Activated naive CD8-positive, alpha-beta T cell (primary cell): ENCODE data around the gene ZNF346.
"Not testable (repeated sequence)": the region's sequence is repeated elsewhere in the genome, so short reads cannot be mapped to it uniquely, and the experiment has no call there.

ENCODE experiments used
- H3K27ac Mint-ChIP-seq: one replicate; pipeline ENCODE4 v1.8.0; 2021; ENCODE audit warnings: mixed read lengths
- H3K27me3 Mint-ChIP-seq: one replicate; pipeline ENCODE4 v1.8.0; 2021; ENCODE audit warnings: mixed read lengths
- H3K36me3 Mint-ChIP-seq: one replicate; pipeline ENCODE4 v1.8.0; 2021; ENCODE audit warnings: mixed read lengths
- H3K4me1 Mint-ChIP-seq: one replicate; pipeline ENCODE4 v1.8.0; 2021; ENCODE audit warnings: low read depth, mixed read lengths
- H3K4me3 Mint-ChIP-seq: one replicate; pipeline ENCODE4 v1.8.0; 2021; ENCODE audit warnings: mild to moderate bottlenecking, mixed read lengths
- H3K9me3 Mint-ChIP-seq: one replicate; pipeline ENCODE4 v1.8.0; 2021; ENCODE audit warnings: low read depth, mixed read lengths

The ZNF346 gene, protein sequence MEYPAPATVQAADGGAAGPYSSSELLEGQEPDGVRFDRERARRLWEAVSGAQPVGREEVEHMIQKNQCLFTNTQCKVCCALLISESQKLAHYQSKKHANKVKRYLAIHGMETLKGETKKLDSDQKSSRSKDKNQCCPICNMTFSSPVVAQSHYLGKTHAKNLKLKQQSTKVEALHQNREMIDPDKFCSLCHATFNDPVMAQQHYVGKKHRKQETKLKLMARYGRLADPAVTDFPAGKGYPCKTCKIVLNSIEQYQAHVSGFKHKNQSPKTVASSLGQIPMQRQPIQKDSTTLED

DNA sequence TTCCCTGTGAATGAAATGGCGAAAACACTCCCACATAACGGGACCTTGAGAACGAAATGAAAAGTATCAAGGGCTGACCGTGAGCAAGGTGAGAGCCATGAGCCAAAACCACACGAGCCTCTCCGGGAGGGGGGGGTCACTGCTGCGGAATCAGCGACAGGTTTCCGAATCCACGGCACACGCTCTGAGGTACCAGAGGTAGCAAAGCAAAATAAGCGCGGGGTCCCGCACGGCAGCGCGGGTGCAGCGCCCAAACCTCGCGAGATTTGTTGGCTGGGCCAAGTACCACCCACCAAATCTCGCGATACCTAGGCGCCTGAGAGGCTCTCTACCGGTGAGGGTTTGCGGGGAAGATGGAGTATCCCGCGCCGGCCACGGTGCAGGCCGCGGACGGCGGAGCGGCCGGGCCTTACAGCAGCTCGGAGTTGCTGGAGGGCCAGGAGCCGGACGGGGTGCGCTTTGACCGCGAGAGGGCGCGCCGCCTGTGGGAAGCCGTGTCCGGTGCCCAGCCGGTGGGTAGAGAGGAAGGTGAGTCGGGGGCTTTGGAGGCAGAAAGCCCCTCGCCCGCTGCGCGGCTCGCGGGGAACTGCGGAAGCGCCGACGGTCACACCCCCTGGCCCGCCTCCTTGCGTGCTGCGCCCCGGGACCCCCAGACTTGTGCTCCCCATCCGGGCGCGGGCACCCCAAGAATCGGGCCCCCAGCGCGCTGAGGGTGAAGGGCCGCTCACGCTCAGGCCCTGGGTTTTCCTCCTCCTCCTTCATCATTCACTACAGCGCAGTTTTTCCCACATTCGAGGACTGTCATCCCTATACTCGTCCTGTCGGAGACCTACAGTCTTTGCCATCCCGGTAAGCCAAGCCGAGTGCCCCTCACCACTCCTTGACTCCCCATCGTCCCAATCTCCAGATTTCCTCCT lies at the start of gene ZNF346:
ZNF346 (plus strand) TSS at position 311 of the 917 bp plus-strand sequence; CDS start at position 354, 43 bp downstream.
- no peaks in the 10 kb centered on the region for H3K9me3 Mint-ChIP-seq
- peak within 1 kb of the TSS; percentile 96 for H3K27ac Mint-ChIP-seq
- H3K36me3 Mint-ChIP-seq = peaks cover 5% of the 10 kb centered on the region
- H3K4me3 Mint-ChIP-seq = peak within 1 kb of the TSS; percentile 98
- peaks cover 34% of the 10 kb centered on the region for H3K4me1 Mint-ChIP-seq
- no peaks in the 10 kb centered on the region for H3K27me3 Mint-ChIP-seq

GRCh38 chr5:176979669-176980068 lies 42.8 kb upstream of the ZNF346 start:
- Mint-ChIP-seq H3K36me3 (peaks cover 4% of the 10 kb centered on the region), H3K4me3 (no peak overlapping the region), H3K9me3 (no peaks in the 10 kb centered on the region), H3K27me3 (no peaks in the 10 kb centered on the region), H3K27ac (no peak overlapping the region), H3K4me1 (peaks cover 10% of the 10 kb centered on the region)

- H3K27me3 Mint-ChIP-seq = no peaks in the 10 kb centered on the region
- peaks cover 18% of the 10 kb centered on the region for H3K4me1 Mint-ChIP-seq
- H3K36me3 Mint-ChIP-seq = peaks cover 4% of the 10 kb centered on the region
- H3K4me3 Mint-ChIP-seq = no peak overlapping the region
- no peak overlapping the region for H3K27ac Mint-ChIP-seq
- no peaks in the 10 kb centered on the region for H3K9me3 Mint-ChIP-seq
Observed at GRCh38 chr5:176980818-176981217, 41.7 kb upstream of the ZNF346 start.

DNA sequence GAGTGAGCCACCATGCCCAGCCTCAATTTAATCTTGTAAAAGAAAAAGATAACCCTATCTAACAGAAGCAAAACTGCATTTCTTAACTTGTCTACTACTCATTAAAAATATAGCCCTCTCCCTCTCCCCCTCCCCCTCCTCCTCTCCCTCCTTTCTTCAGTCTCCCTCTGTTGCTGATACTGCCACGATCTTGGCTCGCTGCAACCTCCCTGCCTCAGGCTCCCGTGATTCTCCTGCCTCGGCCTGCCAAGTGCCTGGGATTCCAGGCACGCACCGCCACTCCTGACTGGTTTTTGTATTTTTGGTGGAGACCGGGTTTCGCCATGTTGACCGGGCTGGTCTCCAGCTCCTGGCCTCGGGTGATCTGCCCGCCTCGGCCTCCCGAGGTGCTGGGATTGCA lies 39.4 kb upstream of the ZNF346 start:
- H3K4me3 Mint-ChIP-seq, H3K27me3 Mint-ChIP-seq, H3K27ac Mint-ChIP-seq, H3K36me3 Mint-ChIP-seq, H3K9me3 Mint-ChIP-seq: not testable (repeated sequence)
- H3K4me1 Mint-ChIP-seq = peaks cover 31% of the 10 kb centered on the region

DNA sequence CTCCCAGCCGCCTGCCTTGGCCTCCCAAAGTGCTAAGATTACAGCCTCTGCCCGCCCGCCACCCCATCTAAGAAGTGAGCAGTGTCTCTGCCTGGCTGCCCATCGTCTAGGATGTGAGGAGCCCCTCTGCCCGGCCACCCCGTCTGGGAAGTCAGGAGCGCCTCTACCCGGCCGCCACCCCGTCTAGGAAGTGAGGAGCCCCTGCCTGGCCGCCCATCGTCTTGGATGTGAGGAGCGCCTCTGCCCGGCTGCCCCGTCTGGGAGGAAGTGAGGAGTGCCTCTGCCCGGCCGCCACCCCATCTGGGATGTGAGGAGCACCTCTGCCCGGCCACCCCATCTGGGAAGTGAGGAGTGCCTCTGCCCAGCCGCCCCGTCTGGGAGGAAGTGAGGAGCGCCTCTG lies 38.9 kb upstream of the ZNF346 start:
- not testable (repeated sequence) for H3K9me3 Mint-ChIP-seq, H3K36me3 Mint-ChIP-seq, H3K27ac Mint-ChIP-seq, H3K4me3 Mint-ChIP-seq, H3K27me3 Mint-ChIP-seq
- H3K4me1 Mint-ChIP-seq = peaks cover 34% of the 10 kb centered on the region

GRCh38 chr5:176984176-176984575 lies 38.3 kb upstream of the ZNF346 start:
- not testable (repeated sequence) for H3K36me3 Mint-ChIP-seq, H3K27me3 Mint-ChIP-seq, H3K9me3 Mint-ChIP-seq, H3K4me3 Mint-ChIP-seq, H3K27ac Mint-ChIP-seq
- peaks cover 34% of the 10 kb centered on the region for H3K4me1 Mint-ChIP-seq

DNA sequence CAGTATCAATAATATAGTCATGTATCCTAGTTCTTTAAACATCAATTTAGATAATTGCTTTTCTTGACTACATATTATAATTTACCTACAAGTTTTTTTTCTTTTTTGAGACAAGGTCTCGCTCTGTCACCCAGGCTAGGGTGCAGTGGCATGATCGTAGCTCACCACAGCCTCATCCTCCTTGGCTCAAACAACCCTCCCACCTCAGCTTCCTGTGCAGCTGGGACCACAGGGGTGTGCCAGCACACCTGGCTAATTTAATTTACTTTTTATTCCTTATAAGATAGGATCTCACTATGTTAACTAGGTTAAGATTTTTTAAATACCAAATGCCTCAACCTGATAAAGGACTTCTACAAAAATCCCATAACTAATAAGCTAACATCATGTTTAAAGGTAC lies 37.0 kb upstream of the ZNF346 start:
- H3K36me3 Mint-ChIP-seq = no peaks in the 10 kb centered on the region
- H3K4me3 Mint-ChIP-seq = peak overlapping the region; percentile 38
- no peaks in the 10 kb centered on the region for H3K9me3 Mint-ChIP-seq
- H3K27me3 Mint-ChIP-seq = no peaks in the 10 kb centered on the region
- H3K4me1 Mint-ChIP-seq = peaks cover 37% of the 10 kb centered on the region
- H3K27ac Mint-ChIP-seq = peak overlapping the region; percentile 64

- Mint-ChIP-seq H3K36me3 (no peaks in the 10 kb centered on the region), H3K9me3 (no peaks in the 10 kb centered on the region), H3K27ac (peak overlapping the region; percentile 64), H3K4me3 (no peak overlapping the region), H3K4me1 (peaks cover 39% of the 10 kb centered on the region), H3K27me3 (no peaks in the 10 kb centered on the region)
Observed at GRCh38 chr5:176986280-176986679, 36.2 kb upstream of the ZNF346 start.

DNA sequence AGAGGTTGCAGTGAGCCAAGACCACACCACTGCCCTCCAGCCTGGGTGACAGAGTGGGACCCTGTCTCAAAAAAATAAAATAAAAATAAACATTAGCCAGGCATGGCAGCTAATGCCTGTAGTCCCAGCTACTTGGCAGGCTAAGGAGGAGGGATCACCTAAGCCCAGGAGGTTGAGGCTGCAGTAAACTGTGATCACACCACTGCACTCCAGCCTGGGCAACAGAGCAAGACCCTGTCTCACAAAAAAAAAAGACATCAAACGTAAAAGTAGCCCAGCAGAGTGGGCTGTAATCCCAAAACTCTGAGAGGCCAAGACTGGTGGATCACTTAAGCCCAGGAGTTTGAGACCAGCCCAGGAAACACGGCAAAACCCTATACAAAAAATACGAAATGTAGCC lies 34.9 kb upstream of the ZNF346 start:
- no peak overlapping the region for H3K27ac Mint-ChIP-seq

DNA sequence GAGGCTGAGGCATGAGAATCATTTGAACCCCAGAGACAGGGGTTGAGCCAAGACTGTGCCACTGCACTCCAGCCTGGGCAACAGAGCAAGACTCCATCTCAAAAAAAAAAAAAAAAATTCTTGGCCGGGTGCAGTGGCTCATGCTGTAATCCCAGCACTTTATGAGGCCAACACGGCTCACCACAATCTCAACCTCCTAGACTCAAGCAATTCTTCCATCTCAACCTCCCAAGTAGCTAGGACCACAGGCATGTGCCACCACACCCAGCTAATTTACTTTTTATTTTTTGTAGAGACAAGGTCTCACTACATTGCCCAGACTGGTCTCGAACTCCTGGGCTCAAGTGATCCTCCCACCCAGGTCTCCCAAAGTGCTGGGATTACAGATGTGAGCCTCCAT lies 29.4 kb upstream of the ZNF346 start:
- H3K4me1 Mint-ChIP-seq = peaks cover 42% of the 10 kb centered on the region
- not testable (repeated sequence) for H3K4me3 Mint-ChIP-seq, H3K9me3 Mint-ChIP-seq, H3K27me3 Mint-ChIP-seq, H3K27ac Mint-ChIP-seq
- peaks cover 13% of the 10 kb centered on the region for H3K36me3 Mint-ChIP-seq

More for the DNA sequence above, 34.9 kb upstream of the ZNF346 start:
- Mint-ChIP-seq H3K27me3 (no peaks in the 10 kb centered on the region), H3K9me3 (no peaks in the 10 kb centered on the region), H3K4me1 (peaks cover 37% of the 10 kb centered on the region), H3K4me3 (no peak overlapping the region), H3K36me3 (no peaks in the 10 kb centered on the region)

DNA sequence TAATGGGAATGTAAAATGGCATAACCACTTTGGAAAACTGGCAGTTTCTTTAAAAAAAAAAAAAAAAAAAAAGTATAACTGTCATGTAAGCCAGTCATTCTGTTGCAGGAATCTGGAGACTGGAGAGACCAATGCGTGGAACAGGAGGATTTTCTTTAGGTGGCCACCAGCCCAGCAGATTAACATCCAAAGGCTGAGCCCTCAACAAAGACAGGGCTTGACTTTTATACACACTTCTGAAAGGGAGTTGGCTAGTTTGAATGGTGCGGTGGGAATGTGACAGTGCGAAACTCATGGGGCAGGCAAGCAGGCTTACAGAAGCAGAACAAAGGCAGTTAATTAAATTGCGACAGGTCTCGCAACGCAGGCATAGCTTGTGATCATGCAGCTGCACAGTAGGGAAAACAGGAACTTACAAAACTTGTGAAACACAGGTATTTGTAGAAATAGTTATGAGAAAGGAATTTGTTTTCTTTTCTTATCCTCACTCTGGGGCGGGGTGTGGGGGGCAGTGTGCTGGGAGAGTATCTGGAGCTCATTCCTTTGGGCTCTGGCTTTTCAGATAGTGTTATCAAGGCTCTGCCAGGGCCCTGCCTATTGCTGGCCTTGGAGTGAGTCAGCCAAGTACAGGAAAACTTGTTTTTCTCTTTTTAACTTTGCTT lies 27.9 kb upstream of the ZNF346 start:
- no peak overlapping the region for H3K4me3 Mint-ChIP-seq
- peaks cover 40% of the 10 kb centered on the region for H3K4me1 Mint-ChIP-seq
- no peaks in the 10 kb centered on the region for H3K27me3 Mint-ChIP-seq
- no peaks in the 10 kb centered on the region for H3K9me3 Mint-ChIP-seq
- peaks cover 13% of the 10 kb centered on the region for H3K36me3 Mint-ChIP-seq
- no peak overlapping the region for H3K27ac Mint-ChIP-seq

DNA sequence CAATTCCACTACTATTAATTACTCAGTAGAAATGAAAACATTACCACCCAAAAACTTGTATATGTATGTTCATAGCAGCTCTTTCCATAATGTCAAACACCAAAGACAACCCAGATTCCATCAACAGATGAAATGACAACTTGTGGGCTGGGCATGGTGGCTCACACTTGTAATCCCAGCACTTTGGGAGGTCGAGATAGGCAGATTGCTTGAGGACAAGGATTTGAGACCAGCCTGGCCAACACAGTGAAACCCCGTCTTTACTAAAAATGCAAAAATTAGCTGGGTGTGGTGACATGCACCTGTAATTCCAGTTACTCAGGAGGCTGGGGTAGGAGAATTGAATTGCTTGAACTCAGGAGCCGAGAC lies 27.4 kb upstream of the ZNF346 start:
- no peak overlapping the region for H3K27ac Mint-ChIP-seq
- H3K36me3 Mint-ChIP-seq = peaks cover 13% of the 10 kb centered on the region
- no peaks in the 10 kb centered on the region for H3K9me3 Mint-ChIP-seq
- no peak overlapping the region for H3K4me3 Mint-ChIP-seq
- peaks cover 41% of the 10 kb centered on the region for H3K4me1 Mint-ChIP-seq
- no peaks in the 10 kb centered on the region for H3K27me3 Mint-ChIP-seq

DNA sequence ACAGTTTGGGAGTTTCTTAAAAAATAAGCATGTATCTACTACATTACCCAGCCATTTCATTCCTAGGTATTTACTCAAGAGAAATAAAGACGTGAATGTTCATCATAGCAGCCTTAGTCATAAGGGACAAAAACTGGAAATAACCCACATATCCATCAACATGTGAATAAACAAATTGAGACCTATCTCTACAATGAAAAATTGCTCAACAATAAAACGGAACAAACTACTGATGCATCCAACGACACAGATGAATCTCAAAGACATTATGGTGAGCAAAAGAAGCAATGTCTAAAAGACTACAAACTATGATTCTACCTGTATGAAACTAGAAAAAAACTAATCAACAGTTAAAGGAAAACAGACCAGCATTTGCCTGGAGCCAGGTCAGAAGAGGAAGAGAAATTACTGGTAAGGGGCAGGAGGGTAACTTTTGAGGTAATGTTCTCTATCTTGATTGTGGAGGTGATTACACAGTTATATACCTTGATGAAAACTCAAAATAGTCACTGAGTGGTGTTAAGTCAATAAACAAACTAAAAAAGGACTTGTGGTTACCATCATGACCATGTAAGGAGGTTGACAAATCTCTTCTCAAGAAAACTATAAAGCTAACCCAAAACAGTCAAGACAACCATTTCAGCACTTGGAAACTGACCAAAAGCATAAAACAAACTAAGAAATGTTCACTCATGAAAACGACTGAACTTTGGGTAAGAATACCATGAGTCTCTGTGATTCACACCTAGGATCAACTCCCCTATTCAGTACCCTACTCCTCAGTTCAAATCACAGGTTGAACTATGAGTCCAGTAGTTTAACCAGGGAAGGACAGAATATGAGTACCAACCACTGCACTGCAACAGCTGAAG lies 26.4 kb upstream of the ZNF346 start:
- Mint-ChIP-seq H3K36me3 (peaks cover 15% of the 10 kb centered on the region), H3K27me3 (no peaks in the 10 kb centered on the region), H3K9me3 (no peaks in the 10 kb centered on the region), H3K27ac (peak overlapping the region; percentile 59), H3K4me1 (peaks cover 44% of the 10 kb centered on the region), H3K4me3 (peak overlapping the region; percentile 37)

- Mint-ChIP-seq H3K4me1 (peaks cover 46% of the 10 kb centered on the region), H3K27ac (peak overlapping the region; percentile 81), H3K36me3 (peaks cover 15% of the 10 kb centered on the region), H3K27me3 (no peaks in the 10 kb centered on the region), H3K4me3 (peak overlapping the region; percentile 37), H3K9me3 (no peaks in the 10 kb centered on the region)
Observed at GRCh38 chr5:176996780-176997179, 25.7 kb upstream of the ZNF346 start.
